GM19328 (cell line): ENCODE measurements around the gene ESPN.

ENCODE experiments used
- ATAC-seq: cut with Tn5 transposase; IDR thresholded peaks from one replicate; pipeline ENCODE4 v1.9.1; 2021; ENCODE audit warnings: mild to moderate bottlenecking, moderate library complexity; ENCODE audit not compliant: unreplicated experiment

Gene ESPN

DNA sequence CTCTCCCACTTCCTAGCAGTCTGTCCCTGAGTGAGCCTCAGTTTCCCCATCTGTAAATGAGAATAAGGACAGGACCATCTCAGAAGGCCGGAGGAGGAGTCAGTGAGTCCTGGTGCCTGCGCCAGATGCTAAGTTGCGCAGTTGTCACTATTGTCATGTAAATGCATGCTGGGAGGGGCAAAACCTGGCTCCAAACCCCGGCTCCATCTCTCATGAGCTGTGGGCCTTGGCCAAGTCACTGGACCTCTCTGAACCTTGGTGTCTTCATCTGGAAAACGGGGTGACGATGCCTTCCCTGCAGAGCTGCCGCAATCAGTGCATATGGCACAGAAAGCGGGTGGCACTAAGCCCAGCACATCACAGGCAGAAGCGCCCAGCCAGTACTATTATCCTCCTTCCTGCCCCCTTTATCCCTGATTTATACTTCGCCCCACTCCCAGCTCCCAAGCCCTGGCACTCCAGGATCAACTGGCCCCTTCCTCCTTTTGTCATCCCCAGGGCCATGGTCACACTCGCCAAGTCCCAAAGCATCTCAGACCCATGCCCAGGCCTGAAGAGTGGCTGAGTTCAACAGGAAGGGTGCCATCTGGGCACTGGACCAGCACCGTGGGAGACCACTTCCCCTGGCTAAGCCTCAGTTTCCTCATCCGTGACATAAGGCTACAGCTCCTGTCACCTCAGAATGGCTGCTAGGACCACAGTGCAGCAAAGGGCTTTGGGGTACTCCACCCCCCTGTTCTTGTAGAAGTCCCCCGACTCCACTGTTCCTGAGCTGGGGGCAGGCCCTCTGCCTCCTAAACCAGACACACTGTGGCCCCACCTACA, 71.2 kb downstream of the ESPN start:
- ATAC-seq = no peak

DNA sequence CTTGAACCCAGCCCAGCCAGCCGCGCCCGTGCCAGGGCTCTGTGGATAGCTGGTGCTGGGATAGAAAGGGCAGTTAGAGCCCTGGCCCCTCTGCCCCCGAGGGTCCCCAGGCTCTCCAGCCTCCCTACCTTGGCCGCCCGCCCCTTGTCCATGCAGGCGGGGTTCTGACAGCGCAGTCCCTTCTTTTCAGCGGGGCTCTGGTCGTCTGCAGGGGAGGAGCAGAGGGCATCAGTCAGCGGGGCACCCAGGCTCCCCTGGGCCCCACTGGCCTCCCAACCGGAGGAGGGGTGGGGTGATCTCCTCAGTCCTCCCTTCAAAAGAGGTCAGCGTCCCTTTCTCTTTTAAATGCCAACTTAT, 71.8 kb downstream of the ESPN start:
- ATAC-seq = no peak

DNA sequence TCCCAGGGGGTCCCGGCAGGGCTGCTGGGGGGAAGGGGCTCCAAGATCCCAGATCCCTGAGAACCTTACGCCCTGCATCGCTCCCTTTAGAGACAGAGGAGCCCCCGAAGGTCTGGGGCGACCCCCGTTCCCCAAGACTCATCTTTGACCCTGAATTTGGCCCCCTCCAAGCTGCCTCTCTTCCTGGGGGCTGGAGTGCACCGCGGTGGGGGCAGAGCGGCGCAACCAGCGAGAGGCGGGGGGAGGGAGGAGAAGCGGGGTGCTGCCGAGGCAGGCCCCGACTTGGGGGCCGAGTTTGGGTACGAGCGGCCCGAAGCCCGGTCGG, 72.3 kb downstream of the ESPN start:
- no peak for ATAC-seq

DNA sequence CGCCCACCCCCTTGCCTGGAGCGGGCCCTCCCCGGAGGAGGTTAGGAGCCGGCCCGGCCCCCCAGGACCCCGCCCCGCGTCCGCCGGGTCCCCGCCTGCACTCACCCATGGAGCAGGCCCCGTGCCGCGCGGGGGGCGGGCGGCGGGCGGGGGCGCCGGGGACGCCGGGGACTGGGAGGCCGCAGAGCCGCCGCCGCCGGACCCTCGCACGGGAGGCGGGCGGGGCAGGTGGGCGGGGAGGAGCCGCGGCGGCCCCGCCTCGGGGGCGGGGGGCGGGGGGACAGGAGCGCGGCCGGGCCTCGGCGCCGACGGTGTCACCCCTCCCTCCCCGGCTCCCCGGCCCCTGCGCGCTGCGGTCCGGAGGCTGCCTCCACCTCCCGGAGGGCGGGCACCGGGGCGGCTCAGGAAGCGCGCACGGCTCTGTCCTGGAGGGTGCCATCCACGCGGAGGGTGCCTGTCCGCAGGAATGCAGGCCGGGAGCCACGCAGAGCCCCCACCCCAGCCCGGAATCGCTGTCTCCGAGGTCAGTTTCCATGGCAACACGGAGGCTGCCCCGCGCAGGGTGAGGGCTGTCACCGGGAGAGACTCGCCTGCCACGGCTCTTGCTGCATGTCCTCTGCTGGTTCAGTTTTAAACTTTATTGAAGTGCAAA, 72.8 kb downstream of the ESPN start:
- no peak for ATAC-seq

DNA sequence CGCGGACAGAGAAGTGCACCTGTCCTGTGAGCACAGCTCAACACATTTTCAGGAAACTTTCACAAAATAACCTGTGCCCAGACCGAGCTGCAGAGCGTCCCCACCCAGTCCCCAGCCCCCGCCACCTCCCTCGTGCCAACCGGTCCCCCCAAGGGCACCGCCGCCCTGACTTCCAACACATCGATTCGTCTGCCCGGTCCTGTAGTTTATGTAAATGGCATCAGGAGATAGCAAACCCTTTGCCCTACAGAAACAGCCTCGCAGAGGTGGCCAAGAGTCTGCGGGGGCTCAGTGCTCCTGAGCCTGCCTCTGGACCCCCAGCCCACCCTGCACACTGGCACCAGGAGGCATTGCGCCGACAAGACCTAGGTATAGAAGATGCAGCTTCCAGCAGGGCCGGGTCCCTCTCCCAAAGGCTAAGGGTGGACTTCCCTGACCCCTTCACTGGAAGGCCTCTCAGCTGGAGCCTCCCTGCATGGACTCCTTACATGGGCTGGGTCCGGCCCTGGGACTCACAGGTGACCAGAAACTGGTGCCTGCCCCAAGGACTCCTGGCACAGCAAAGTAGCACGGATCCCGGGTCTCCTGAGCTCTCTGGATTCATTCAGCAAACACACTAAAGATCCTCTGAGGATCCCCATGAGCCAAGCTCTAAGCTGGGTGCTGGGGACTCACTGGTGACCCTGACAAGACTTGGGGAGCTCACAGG, 73.4 kb downstream of the ESPN start:
- ATAC-seq = no peak

DNA sequence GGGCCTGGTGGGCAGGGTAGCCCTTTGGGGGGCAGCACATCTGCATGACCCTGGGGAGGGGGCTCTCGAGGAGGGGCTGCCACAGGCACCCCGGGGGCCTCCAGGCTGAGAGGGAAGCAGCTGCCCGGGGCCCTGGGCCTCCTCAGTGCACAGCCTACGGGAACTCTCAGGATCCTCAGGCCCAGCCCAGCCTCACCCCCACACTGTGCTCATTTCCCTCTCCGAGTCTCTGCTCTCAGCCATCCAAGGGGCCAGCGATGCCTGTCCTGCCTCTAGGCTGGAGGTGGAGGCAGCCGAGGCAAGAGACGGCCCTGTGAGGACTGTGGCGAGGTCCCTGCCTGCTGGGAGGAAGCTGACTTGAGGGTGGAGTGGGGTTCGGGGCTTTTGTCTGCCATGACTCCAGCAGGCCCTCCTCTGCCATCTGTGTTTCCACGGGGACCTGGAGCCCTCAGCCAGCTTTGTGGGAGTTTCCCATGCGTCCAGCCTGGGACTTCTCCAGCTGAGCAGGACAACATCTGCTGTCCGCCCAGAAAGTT, 74.1 kb downstream of the ESPN start:
- ATAC-seq = no peak

DNA sequence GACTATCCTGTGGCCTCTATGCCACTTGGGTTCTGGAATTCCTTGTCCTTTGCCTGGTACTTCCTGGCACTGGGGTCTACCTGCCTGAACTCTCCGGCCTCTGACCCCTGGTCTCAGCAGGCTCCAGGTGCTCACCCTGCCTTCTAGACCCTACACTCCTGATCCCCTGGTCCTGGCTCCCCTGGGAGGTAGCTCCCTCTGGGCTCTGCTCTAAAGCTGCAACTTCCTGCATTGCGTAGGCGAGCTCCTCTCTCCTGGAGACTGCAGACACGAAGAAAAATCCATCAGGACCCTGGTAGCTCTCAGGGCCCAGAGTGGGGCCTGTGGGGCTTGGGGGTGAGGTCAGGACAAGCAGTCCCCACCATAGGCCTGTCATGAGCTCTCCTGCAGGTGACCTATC, 74.7 kb downstream of the ESPN start:
- ATAC-seq = no peak

- no peak for ATAC-seq
Measured at GRCh38 chr1:6500544-6501278, 76.1 kb downstream of the ESPN start.

- no peak for ATAC-seq
Measured at GRCh38 chr1:6501279-6501813, 76.8 kb downstream of the ESPN start.

DNA sequence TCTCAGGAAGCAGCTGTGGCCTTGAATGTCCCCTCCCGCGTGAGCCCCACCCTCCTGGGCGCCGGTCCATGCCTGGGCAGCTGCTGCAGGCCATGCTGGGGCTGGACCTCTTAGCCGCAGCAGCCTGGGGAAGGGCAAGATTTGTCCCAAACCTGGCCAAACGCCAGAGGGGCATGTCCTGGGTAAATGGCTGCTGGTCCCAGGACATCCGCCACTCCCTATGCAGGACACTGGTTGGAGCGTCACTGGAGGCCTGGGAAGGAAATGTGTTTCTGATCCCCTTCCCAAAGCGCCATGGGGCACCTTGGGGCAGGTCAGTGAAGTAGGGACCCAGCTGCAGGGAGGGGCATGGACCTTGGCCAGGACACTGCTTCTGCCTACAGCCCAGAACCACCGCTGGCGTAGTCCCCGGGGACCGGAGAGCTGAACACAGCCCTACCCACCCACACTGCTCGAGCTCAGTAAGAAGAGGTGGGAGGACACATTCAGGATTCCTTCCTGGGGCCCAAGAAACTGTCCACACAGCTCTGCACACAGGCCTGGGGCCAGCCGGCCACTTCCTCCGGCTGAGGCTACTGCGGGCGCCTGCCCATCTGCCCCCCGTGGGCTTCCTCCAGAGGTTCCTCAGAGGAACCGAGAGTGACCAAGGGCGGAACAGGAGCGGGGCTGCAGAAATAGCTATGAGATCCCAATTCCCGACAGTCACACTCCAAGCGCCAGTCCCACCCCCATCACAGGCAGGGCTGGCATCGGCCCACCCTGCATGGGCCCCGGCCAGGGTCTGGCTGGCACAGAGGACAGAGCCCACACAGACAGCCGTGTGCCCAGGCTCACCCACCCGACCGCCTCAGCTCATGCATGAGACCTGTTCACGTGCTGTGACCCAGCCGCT, 77.7 kb downstream of the ESPN start:
- ATAC-seq = no peak

DNA sequence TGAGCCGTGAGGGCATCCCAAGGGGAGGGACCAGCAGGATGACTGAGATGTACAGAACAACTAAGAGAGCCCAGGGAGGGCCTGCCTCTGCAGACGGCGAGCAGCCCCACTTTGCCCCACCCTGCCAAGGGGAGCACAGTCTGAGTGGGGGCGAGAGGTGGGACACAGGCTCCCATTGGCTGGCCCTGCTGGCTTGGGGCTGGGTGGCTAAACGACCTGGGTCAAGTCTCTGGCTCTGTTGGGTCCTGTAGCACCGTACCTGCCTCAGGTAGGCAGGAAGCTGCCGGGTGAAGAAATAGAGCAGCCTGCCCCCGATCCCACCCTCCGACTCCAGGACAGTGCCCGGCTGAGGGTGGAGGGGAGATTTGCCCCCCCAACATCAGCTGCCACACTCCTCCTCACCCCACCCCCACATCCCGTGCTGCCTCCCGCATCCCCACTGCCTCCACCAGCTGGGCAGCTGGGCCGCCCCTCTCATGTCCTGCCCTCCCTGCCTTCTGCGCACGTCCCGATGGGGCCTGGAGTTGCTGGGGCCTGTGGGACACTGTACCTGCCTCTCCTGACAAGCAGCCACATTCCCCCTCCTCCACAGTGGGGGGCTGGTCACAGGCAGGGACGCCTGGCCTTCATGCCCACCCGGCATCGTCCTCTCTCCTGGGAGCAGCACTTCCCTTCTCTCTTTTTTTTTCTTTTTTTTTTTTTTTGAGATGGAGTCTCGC, 79.5 kb downstream of the ESPN start:
- no peak for ATAC-seq

DNA sequence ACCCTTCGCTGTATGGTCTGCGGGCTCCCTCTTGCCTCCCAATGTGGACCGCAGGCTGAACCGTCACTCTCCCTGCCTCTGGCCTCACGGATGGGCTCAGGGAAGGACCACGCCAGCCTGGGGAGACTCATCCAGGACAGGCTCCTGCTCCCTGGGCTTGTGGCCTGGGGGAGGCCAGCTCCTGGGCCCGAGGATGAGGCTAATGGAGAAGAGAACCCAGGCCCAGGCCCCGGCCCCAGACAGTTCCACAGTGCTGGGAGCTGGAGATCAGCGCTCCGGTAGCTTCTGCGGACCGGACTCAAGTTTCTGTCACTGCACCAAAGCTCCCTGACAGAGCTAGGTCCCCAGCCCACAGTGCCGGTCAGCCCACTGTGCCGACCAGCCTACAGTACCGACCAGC, 80.3 kb downstream of the ESPN start:
- ATAC-seq = no peak

DNA sequence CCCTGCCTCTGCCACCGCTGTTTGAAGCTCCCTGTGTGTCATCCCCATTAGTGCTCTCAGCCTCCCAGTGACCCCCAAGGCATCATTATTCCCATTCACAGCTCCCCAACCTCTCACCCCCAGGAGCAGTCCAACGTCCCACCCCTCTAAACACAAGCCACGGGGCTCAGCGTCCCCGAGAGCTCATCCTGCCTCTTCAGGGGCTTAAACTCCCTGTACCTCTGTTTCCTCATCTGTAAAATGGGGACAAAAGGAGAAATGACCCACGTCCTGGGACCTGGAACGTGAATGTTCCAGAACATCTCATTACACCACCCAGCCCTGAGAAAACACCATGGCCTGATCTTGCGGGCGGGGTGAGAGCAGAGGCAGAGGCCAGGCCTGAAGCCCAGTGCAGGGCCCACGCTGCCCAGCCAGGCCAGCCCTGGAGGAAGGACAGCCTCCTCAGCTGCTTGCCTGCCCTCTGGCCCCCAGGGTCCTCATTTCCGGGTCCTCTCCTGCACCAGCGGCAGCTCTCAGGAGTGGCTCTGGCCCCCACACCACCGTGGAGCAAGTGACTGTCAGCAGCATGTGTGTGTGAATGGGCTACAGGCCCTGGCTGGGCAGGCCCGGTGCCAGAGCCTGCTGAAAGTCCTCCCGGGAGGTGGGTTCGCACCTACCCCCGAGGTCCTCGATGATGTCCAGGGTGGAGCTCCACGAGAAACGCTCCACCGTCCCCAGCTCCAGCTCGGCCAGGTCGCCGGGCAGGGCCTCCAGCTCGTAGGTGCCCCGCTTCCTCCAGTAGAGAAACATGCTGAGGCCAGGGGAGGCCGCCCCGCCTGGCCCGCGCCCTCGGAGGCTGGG, 81.0 kb downstream of the ESPN start:
- no peak for ATAC-seq

- no peak for ATAC-seq
Measured at GRCh38 chr1:6506210-6507036, 81.8 kb downstream of the ESPN start.

DNA sequence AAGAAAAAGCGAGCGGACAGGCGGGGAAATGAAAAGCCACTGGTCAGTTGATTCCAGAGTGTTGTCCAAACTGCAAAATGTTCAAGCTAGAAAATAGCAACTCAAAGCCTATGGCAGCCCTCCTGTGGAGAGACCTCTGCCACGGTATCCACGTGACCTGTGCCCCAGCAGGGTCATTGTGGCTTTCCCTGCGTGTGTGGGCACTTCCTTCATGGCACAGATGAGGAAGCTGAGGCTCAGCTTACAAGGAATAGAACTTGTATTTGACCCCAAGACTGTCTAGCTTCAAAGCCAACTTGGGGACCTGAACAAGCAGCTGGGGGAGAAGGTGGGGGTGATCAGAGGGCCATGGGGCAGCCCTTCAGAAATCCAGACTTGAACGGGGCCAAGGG, 82.5 kb downstream of the ESPN start:
- no peak for ATAC-seq

- ATAC-seq = no peak
Measured at GRCh38 chr1:6507461-6507911, 82.9 kb downstream of the ESPN start.

DNA sequence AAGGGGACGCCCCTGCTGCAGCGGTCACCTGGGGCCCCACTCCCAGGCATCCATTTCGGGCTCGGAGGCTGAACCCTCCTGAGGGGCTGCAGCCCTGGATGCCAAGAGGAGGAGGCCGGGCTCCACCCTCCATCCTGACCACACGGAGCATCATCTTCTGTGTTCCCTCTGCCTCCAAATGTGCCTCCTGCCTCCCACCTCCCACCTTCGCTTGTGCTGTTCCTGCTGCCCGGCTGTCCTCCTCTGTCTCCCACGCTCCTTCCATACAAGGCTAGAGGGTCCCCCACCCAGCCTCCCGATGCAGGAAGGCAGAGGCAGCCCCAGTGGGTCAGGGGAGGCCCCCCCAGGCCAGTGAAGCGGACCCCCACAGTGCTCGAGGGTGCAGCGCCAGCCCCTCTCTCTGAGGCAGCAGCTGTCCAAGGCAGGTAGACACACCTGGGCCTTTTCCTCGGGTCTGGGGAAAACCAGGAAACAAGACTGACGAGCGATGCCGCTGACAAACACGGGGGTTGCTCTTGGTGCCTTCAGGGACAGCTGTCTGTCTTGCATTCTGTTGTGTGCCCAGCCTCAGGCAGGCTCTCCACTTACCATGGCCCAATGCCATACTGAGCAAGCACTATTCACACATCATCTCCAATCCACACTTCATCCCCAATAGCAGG, 83.7 kb downstream of the ESPN start:
- ATAC-seq = no peak
